ENCODE data around the gene IL36A. TPM values are rescaled to one million over a fixed set of nuclear protein-coding genes. Genes with fewer than 3 reads are reported as not detected.
A peak's percentile ranks its signal among the peaks of the same experiment; 100 is the strongest.

The IL36A gene, protein sequence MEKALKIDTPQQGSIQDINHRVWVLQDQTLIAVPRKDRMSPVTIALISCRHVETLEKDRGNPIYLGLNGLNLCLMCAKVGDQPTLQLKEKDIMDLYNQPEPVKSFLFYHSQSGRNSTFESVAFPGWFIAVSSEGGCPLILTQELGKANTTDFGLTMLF
- total RNA-seq (not detected), polyA plus RNA-seq (not detected)

DNA sequence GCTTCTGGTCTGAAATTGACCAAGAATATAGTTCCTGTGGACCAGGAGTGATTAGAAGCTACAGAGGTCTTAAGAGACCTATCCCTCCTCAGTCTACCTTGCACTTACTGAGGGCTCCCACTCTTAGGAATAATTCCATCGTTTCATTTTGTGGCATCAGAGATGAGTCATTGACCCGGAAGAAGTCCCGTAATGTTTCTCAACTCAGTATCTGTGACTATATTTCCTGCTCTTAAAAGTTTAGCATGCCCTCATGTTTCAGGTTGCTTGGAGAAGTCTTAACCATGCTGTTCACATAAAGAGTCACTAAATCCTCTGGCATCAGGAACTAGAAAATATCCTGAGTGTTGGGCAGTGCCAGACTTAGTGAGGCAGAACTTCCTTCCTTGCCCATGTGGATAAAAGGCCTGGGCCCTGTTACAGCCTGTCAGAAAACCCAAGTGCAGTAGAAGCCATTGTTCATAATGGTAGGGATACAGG is at the start of gene IL36A:
IL36A (plus strand) TSS at position 430 of the 480 bp plus-strand sequence. CDS start 413 bp downstream, outside the sequence.
- H3K27me3 Mint-ChIP-seq = peaks cover 3 to 7% of the 10 kb centered on the region in 2 donors
- peaks cover 0 to 14% (median 1%) of the 10 kb centered on the region in 3 donors for H3K36me3 Mint-ChIP-seq
- H3K36me3 ChIP-seq (ENCODE audit: insufficient read depth, low read length) = no peaks in the 10 kb centered on the region
- H3K4me3 Mint-ChIP-seq = no peak within 1 kb of the TSS
- peaks cover 16 to 18% (median 17%) of the 10 kb centered on the region in 5 donors for H3K9me3 Mint-ChIP-seq
- no peaks in the 10 kb centered on the region for H3K4me1 Mint-ChIP-seq
- H3K27ac Mint-ChIP-seq = no peak within 1 kb of the TSS
- ChIA-PET POLR2A (no interaction called here), CTCF (no interaction called here)
- H3K4me1 ChIP-seq (ENCODE audit: insufficient read depth, low read length) = no peaks in the 10 kb centered on the region
- no peak within 1 kb of the TSS for H3K27ac ChIP-seq (ENCODE audit: low read depth, low read length)
- H3K9me3 ChIP-seq (ENCODE audit: low read length) = peaks cover 3% of the 10 kb centered on the region
- no peak within 1 kb of the TSS for H3K4me3 ChIP-seq (ENCODE audit: low read length)
- no peaks in the 10 kb centered on the region for H3K27me3 ChIP-seq (ENCODE audit: insufficient read depth, low read length, poor library complexity, severe bottlenecking)
- DNase-seq = no peak

- CTCF ChIA-PET = interaction anchor here (1.1 to 1.7 kb wide), 2 partner anchors 16 to 214 kb away, joined by 3 to 6 read pairs; no protein-coding TSS in a partner anchor
- Histone ChIP-seq H3K9me3 (ENCODE audit: low read length) (no peaks in the 10 kb centered on the region), H3K27ac (ENCODE audit: low read depth, low read length) (no peak overlapping the region), H3K27me3 (ENCODE audit: insufficient read depth, low read length, poor library complexity, severe bottlenecking) (peaks cover 7% of the 10 kb centered on the region), H3K4me1 (ENCODE audit: insufficient read depth, low read length) (no peaks in the 10 kb centered on the region), H3K4me3 (ENCODE audit: low read length) (no peak overlapping the region), H3K36me3 (ENCODE audit: insufficient read depth, low read length) (no peaks in the 10 kb centered on the region)
- no peaks in the 10 kb centered on the region for H3K4me1 Mint-ChIP-seq
- DNase-seq = no peak
- H3K4me3 Mint-ChIP-seq = no peak overlapping the region
- POLR2A ChIA-PET = no interaction called here
- no peaks in the 10 kb centered on the region for H3K36me3 Mint-ChIP-seq
- H3K27me3 Mint-ChIP-seq = peaks cover 0 to 18% of the 10 kb centered on the region in 2 donors
- no peaks in the 10 kb centered on the region for H3K9me3 Mint-ChIP-seq
- no peak overlapping the region for H3K27ac Mint-ChIP-seq
Observed at GRCh38 chr2:112957511-112957910, 47.7 kb upstream of the IL36A start.

DNA sequence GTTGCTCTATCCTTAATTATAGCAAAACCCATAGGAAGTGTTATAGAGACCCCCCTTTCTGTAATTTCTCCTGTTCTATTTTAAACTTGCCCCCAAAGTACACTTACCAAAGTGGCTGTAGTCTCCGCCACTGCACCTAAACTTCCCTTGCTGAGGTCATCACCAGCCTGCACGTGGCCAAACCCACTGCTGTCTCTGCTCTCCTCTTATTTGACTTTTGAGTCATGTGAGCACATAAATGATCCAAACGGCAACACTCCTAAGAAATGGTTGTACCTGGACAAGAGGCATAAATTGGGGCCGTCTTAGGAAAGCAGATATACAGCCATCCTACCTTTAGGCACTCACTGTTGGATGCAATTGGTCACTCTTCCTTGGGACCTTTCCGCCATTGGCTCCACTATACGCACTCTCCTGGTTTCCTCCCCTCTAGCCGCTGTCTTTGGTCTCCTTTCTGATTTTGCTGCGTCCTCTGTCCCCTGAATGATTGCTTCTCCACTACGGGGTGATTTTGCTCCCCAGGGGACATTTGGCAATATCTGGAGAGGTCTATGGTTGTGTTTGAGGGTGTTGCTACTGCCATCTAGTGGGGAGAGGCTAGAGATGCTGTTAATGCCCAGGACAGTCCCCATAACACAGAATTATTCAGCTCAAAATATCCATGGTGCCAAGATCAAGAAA is 46.7 kb upstream of the IL36A start:
- Mint-ChIP-seq H3K9me3 (no peaks in the 10 kb centered on the region), H3K4me1 (no peaks in the 10 kb centered on the region), H3K27me3 (peaks cover 0 to 11% of the 10 kb centered on the region in 2 donors), H3K4me3 (no peak overlapping the region), H3K36me3 (no peaks in the 10 kb centered on the region), H3K27ac (no peak overlapping the region)
- no peak overlapping the region for H3K27ac ChIP-seq (ENCODE audit: low read depth, low read length)
- DNase-seq = peak in 3 of 5 donors; percentile 30 to 50 (median 46)
- H3K9me3 ChIP-seq (ENCODE audit: low read length) = no peaks in the 10 kb centered on the region
- CTCF ChIA-PET = interaction anchor here (1.0 to 1.7 kb wide), 6 partner anchors 12 to 215 kb away, joined by 3 to 8 read pairs (median 4); partner anchors contain the start of gene IL36G
- POLR2A ChIA-PET = no interaction called here
- no peaks in the 10 kb centered on the region for H3K4me1 ChIP-seq (ENCODE audit: insufficient read depth, low read length)
- no peak overlapping the region for H3K4me3 ChIP-seq (ENCODE audit: low read length)
- H3K36me3 ChIP-seq (ENCODE audit: insufficient read depth, low read length) = no peaks in the 10 kb centered on the region
- H3K27me3 ChIP-seq (ENCODE audit: insufficient read depth, low read length, poor library complexity, severe bottlenecking) = peaks cover 7% of the 10 kb centered on the region

DNA sequence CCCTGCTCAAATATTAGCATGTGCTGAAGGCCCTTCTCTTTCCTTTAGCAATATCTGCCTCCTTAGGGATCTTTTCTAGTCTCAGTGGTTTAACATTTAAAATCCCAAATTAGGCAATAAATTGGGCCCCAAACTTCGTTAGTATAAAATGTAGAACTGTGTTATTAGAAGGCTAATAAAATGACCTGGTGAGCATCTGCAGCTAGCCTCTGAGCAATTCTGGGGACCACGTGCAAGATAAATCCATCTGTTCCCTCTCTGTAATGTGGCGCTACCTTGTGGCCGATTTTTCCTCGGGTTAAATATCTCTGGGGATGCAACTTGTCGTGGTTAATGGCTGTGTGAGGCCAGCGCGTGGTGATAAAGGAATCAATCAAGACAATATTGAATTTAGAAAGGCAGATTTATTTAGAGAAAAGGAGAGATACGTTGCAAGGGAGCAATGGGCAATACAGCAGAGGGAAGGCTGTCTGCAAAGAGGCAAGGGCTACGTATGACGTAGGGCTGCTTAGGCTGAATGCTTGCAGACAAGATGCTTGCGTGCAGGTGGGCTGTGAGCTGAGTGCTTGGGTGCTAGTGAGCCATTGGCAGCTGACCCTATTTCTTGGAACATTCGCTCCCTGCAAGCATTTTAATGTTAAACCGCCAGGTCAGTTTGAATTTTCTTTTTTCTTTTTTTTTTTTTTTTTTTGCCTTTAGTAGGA is 46.0 kb upstream of the IL36A start:
- Histone ChIP-seq H3K27me3 (ENCODE audit: insufficient read depth, low read length, poor library complexity, severe bottlenecking) (peaks cover 7% of the 10 kb centered on the region), H3K4me3 (ENCODE audit: low read length) (no peak overlapping the region), H3K4me1 (ENCODE audit: insufficient read depth, low read length) (no peaks in the 10 kb centered on the region), H3K36me3 (ENCODE audit: insufficient read depth, low read length) (no peaks in the 10 kb centered on the region), H3K9me3 (ENCODE audit: low read length) (no peaks in the 10 kb centered on the region), H3K27ac (ENCODE audit: low read depth, low read length) (no peak overlapping the region)
- Mint-ChIP-seq H3K27me3 (peaks cover 0 to 12% of the 10 kb centered on the region in 2 donors), H3K27ac (no peak overlapping the region), H3K36me3 (no peaks in the 10 kb centered on the region), H3K4me1 (no peaks in the 10 kb centered on the region), H3K4me3 (no peak overlapping the region), H3K9me3 (no peaks in the 10 kb centered on the region)
- ChIA-PET CTCF (interaction anchor here (1.0 to 1.9 kb wide), 6 partner anchors 11 to 210 kb away, joined by 3 to 8 read pairs (median 6); partner anchors contain the start of gene IL36G), POLR2A (no interaction called here)
- no peak for DNase-seq

DNA sequence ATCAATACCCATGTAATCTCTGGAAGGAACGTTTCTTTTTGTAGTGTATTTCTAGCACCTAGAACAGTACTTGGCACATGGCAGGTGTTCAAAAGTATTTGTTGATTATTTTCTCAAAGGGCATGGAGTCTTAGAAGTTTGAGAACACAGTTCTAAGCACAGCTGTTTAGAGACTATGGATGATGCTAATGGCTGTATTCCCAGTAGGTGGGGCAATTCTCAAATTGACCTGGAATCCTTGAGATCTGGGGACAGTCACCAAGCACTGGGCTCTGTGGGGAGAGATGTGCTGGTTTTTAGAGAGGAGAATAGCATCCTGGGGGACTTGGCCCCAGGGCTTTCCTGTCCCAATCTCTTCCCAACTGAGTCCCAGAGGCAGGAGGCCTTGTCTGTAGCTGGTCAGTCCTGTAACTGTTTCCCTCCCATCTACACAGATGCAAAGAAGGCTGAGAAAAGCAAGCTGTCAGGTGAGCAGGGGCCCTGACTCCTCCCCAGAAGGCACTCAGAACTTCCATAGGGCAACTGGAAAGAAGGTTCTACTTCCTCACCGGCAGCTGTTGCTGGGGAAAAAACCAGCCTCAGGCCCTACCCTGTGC is 44.9 kb upstream of the IL36A start:
- Histone ChIP-seq H3K9me3 (ENCODE audit: low read length) (no peaks in the 10 kb centered on the region), H3K27me3 (ENCODE audit: insufficient read depth, low read length, poor library complexity, severe bottlenecking) (no peaks in the 10 kb centered on the region), H3K27ac (ENCODE audit: low read depth, low read length) (no peak overlapping the region), H3K36me3 (ENCODE audit: insufficient read depth, low read length) (no peaks in the 10 kb centered on the region), H3K4me3 (ENCODE audit: low read length) (no peak overlapping the region), H3K4me1 (ENCODE audit: insufficient read depth, low read length) (no peaks in the 10 kb centered on the region)
- Mint-ChIP-seq H3K36me3 (no peaks in the 10 kb centered on the region), H3K4me3 (no peak overlapping the region), H3K9me3 (no peaks in the 10 kb centered on the region), H3K4me1 (no peaks in the 10 kb centered on the region), H3K27ac (no peak overlapping the region), H3K27me3 (peaks cover 0 to 5% of the 10 kb centered on the region in 2 donors)
- DNase-seq = no peak
- POLR2A ChIA-PET = no interaction called here
- CTCF ChIA-PET = interaction anchor here (1.0 to 1.9 kb wide), 3 partner anchors 10 to 211 kb away, joined by 3 to 8 read pairs (median 6); partner anchors contain the start of gene IL36G

- POLR2A ChIA-PET = no interaction called here
- Histone ChIP-seq H3K27ac (ENCODE audit: low read depth, low read length) (no peak overlapping the region), H3K36me3 (ENCODE audit: insufficient read depth, low read length) (no peaks in the 10 kb centered on the region), H3K4me3 (ENCODE audit: low read length) (no peak overlapping the region), H3K9me3 (ENCODE audit: low read length) (no peaks in the 10 kb centered on the region), H3K4me1 (ENCODE audit: insufficient read depth, low read length) (no peaks in the 10 kb centered on the region), H3K27me3 (ENCODE audit: insufficient read depth, low read length, poor library complexity, severe bottlenecking) (no peaks in the 10 kb centered on the region)
- DNase-seq = no peak
- no peak overlapping the region for H3K4me3 Mint-ChIP-seq
- H3K36me3 Mint-ChIP-seq = no peaks in the 10 kb centered on the region
- CTCF ChIA-PET = interaction anchor here (0.6 to 1.7 kb wide), 3 partner anchors 21 to 213 kb away, joined by 3 to 4 read pairs (median 3); no protein-coding TSS in a partner anchor
- H3K4me1 Mint-ChIP-seq = no peaks in the 10 kb centered on the region
- no peaks in the 10 kb centered on the region for H3K9me3 Mint-ChIP-seq
- peaks cover 0 to 5% of the 10 kb centered on the region in 2 donors for H3K27me3 Mint-ChIP-seq
- peak overlapping the region in 2 of 8 donors; percentile 33 to 39 for H3K27ac Mint-ChIP-seq
Observed at GRCh38 chr2:112962308-112963175, 42.7 kb upstream of the IL36A start.

DNA sequence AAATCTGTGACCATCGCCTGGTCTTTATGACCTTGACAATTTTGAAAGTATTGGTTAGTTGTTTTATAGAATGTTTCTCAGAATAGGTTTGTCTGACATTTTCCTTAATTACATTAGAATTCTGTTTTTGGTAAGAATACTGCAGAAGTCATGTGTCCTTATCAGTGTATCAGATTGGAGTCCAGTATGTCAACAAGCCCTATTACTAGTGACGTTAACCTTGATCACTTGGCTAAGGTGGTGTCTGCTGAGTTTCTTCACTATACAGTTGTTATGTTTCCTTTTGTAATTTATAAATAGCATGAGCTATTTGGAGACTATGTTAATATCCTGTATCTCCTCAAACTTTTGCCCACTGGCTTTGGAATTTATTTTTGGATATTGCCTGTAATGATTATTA is 38.2 kb upstream of the IL36A start:
- Histone ChIP-seq H3K27ac (ENCODE audit: low read depth, low read length) (no peak overlapping the region), H3K9me3 (ENCODE audit: low read length) (no peaks in the 10 kb centered on the region), H3K4me1 (ENCODE audit: insufficient read depth, low read length) (no peaks in the 10 kb centered on the region), H3K36me3 (ENCODE audit: insufficient read depth, low read length) (no peaks in the 10 kb centered on the region), H3K4me3 (ENCODE audit: low read length) (no peak overlapping the region), H3K27me3 (ENCODE audit: insufficient read depth, low read length, poor library complexity, severe bottlenecking) (no peaks in the 10 kb centered on the region)
- Mint-ChIP-seq H3K4me3 (no peak overlapping the region), H3K9me3 (peaks cover 0 to 2% (median 0%) of the 10 kb centered on the region in 5 donors), H3K4me1 (peaks cover 0 to 6% (median 5%) of the 10 kb centered on the region in 3 donors), H3K27ac (no peak overlapping the region), H3K36me3 (no peaks in the 10 kb centered on the region), H3K27me3 (peaks cover 0 to 7% of the 10 kb centered on the region in 2 donors)
- ChIA-PET POLR2A (no interaction called here), CTCF (interaction anchor here (0.9 kb wide), 1 partner anchor 11 kb away, joined by 4 read pairs; the partner anchor contains the start of gene IL36G)
- DNase-seq = no peak

Data from CD8-positive, alpha-beta memory T cell (primary cell).